Measurements from ENCODE around the gene DHFR.
A peak's percentile ranks its signal among the peaks of the same experiment; 100 is the strongest.
"Not testable (repeated sequence)": the region's sequence is repeated elsewhere in the genome, so short reads cannot be mapped to it uniquely, and the experiment has no call there.

The DHFR gene

DNA sequence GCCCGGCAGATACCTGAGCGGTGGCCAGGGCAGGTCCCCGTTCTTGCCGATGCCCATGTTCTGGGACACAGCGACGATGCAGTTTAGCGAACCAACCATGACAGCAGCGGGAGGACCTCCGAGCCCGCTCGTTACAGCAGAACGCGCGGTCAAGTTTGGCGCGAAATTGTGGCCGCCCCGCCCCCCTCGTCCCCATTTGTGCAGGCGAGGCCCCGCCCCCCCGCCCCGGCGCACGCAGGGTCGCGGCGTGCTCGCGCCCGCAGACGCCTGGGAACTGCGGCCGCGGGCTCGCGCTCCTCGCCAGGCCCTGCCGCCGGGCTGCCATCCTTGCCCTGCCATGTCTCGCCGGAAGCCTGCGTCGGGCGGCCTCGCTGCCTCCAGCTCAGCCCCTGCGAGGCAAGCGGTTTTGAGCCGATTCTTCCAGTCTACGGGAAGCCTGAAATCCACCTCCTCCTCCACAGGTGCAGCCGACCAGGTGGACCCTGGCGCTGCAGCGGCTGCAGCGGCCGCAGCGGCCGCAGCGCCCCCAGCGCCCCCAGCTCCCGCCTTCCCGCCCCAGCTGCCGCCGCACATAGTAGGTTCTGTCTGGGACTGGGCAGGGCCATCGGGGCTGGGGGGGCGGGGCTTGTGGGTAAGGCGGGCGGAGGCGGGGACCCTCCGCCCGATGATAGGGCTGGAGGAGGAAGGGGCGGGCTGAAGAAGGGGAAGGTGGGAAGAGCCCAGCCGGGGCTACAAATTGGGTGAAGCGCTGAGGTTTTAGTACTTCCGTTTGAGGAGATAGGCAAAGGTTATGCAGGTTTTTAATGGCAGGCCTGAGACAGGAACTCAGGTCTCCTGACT lies at the start of gene DHFR, which contains the start of gene MSH3:
DHFR (minus strand) TSS at position 593 of the 840 bp plus-strand sequence; CDS start at position 99, 494 bp downstream.
MSH3 (plus strand) TSS at position 262 of the 840 bp plus-strand sequence; CDS start at position 338, 76 bp downstream.
- H3K27ac ChIP-seq = peak within 1 kb of the TSS; percentile 91
- peak; percentile 40 for DNase-seq (ENCODE audit: low read depth, low spot score)

DNA sequence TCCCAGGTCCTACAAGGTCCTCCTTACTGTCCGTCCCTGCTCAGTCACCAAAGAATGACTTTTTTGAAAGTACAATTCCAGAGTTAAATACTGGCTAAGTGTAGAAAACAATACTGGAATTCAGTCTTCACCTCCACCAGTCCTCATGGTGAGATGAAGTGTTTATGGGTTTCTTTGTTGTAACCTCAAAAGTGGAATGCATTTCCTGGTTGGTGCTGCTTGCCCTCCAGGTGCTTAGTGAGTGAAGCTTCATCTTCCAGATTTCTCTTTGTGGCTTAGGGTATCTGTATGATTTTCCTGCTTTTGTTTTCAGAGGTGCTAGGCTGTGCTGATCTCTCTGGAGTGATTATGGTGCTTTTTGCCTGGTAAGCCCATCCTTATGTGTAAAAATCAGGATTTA lies 49.4 kb upstream of the DHFR start:
- no peak overlapping the region for H3K27ac ChIP-seq
- no peak for DNase-seq (ENCODE audit: low read depth, low spot score)

DNA sequence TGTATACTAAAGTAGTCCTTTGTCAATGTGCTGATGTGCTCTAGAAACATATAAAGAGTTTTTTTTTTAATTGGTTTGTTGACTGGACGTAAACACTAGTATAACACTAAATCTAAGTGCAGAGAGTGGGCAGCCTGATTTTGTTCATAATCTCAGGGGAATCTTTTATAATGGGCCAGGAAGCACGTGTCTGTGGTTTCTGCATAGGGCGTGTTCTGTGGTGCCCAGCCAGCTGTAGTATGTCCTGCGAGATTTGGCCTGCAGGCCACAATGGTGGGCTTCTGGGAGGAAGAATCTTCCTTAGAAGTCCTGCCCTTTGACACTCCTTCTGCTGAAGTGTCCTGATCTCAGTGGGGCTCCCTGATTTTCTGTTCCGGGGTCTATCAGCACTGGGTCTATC lies 49.0 kb upstream of the DHFR start:
- DNase-seq (ENCODE audit: low read depth, low spot score) = no peak
- H3K27ac ChIP-seq = no peak overlapping the region

DNA sequence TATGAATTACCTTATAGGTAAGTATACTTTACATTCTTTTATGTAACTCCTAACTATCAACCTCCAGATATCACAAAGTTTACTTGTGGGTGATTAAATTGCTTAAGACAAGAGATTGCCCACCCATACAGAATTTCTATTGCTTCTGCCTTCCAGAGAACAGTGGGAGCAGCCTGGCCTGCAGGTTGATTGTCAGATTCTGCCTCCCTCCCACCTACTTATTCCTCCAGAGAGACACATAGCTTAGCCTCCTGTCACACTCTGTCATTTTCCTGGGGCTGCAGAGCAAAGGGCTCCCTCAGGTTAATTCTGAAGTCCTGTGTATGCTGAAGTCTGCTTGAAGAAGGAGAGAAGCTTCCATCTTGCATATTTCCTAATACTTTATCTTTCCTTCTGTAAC lies 48.5 kb upstream of the DHFR start:
- no peak for DNase-seq (ENCODE audit: low read depth, low spot score)
- H3K27ac ChIP-seq = no peak overlapping the region

DNA sequence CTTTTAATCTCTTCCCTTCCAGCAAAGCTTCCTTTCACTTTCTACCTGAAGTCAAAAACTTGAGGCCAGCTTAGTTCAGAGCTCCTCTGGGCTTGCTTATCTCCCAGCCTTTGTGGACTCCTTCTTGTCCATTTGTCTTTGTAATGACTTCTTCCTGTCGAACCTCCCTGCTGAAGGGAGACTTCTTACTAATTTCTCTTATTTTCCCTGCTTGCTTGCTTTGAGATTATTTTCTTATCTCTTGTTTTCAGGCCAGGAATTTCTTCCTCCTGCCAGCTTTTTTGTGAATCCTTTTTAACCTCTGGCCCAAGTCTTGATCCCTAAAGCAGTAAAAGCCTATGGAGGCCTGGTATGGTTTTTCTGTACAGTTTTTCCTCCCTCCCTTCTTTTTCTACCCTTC lies 46.8 kb upstream of the DHFR start:
- no peak overlapping the region for H3K27ac ChIP-seq
- no peak for DNase-seq (ENCODE audit: low read depth, low spot score)

DNA sequence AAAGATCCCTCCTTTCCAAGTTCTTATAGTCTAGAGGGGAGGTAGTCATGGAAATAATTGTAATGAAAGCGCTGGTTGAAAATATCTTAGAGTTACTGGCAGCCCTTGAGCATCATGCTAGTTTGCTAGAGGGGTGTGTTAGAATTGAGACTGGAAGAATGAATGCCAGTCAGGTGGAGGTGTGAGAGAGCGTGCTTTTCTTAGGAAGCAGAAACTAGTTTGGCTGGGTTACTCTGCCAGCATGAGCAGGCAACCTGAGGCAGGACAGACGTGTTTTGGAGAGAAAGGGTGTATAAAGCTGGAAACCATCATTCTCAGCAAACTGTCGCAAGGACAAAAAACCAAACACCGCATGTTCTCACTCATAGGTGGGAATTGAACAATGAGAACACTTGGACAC lies 43.6 kb upstream of the DHFR start:
- H3K27ac ChIP-seq = no peak overlapping the region
- no peak for DNase-seq (ENCODE audit: low read depth, low spot score)

DNA sequence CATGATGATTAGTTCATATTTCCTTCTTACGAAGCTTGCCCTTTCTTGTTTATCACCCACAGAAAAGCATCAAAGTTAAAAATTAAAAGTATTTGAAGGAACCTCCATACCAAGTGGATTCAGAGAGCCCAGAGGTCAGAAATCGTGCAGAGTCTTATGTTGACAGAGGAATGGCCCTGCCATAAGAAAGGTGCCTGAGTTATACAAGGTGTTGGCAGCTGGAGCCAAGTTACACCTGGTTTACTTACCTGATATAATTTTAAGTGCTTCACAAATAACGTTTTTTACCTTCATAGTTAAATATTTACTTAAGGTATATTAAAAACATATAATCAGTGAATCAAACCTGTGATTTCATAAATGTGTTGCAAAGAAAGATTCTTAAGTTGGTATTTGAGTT lies 42.3 kb upstream of the DHFR start:
- DNase-seq (ENCODE audit: low read depth, low spot score) = no peak
- no peak overlapping the region for H3K27ac ChIP-seq

DNA sequence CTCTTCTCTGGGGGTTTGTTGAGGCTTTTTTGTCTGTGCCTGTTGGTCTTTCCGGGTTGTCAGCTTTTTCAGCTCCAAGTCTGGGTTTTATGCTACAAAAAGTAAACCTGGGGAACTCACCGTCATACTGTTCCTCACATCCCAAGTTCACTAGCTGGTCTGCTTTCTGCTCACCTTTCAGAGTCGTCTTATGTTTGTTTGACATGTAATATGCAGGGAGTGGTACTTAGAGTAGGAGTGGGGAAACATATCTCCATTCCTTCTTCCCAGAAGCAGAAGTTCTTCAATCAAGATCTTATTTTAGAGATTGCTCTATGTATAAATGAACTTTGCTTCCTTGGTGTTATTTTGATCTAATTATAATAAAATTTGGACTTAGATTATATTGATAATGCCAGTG lies 41.7 kb upstream of the DHFR start:
- H3K27ac ChIP-seq = no peak overlapping the region
- no peak for DNase-seq (ENCODE audit: low read depth, low spot score)

DNA sequence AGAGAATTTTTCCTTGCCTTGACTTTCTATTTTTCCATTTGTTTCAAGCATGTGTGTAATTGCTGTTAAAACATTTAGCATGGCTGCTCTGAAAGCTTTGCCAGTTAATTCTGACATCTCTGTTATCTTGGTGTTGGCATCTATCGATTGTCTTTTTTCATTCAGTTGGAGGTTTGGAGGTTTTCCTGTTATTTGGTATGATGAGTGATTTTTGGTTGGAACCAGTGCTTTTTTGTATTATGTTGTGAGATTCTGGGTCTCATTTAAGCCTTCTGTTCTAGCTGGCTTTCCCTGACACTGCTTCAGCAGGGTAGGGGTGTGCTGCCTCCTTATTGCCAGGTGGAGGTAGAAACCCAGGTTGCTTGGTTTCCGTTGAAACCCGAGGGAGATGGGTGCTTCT lies 40.9 kb upstream of the DHFR start:
- no peak overlapping the region for H3K27ac ChIP-seq
- no peak for DNase-seq (ENCODE audit: low read depth, low spot score)

DNA sequence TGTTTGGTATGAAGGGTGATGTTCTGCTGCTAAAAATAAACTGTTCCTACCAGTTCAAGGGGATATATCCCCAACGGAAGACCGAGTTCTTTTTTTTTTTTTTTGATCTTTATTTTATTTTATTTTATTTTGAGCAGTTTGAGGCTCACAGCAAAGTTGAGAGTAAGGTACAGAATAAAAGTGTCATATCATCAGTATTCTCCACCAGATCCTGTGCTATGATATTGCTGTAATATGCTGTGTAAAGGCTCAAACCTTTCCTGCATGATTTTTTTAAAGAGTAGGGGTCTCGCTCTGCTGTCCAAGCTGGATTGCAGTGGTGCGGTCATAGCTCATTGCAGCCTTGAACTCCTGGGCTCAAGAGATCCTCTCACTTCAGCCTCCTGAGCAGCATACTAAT lies 34.8 kb upstream of the DHFR start:
- no peak overlapping the region for H3K27ac ChIP-seq
- DNase-seq (ENCODE audit: low read depth, low spot score) = no peak

DNA sequence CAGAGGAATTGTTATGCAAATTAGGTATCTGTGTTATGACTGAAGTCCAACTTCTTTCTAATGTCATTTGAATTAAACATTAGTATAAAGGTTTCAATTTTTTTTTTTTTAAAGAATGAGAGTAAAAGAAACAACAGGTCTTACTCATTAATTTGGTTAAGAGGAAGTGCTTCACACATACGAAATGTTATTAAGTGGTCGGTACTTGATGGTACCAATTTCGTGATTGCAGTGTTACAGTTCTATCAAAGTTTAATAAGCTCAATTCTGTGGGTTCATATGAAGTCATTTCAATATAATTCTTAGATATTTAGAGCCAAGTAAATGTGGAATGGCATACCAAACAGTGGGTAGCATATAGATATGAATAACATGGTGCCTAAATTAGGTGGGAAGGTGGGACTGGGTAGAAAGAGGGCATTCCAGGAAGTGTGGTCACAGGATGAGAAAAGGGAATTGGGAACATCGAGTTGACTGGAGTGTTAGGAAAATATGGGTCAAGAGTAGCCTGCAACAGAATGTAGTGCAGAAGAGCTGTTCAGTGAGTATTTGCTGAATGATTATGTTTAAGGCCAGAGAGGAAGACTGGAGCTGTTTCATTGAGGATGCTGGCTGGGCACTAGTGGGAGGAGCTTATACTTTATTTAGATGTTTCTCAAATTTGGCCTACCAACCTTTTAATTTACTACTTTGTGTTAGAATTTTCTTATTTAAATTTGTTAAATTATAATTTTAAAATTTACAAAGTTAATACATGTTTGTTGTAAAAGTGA lies 34.1 kb upstream of the DHFR start:
- DNase-seq (ENCODE audit: low read depth, low spot score) = no peak
- H3K27ac ChIP-seq = no peak overlapping the region

DNA sequence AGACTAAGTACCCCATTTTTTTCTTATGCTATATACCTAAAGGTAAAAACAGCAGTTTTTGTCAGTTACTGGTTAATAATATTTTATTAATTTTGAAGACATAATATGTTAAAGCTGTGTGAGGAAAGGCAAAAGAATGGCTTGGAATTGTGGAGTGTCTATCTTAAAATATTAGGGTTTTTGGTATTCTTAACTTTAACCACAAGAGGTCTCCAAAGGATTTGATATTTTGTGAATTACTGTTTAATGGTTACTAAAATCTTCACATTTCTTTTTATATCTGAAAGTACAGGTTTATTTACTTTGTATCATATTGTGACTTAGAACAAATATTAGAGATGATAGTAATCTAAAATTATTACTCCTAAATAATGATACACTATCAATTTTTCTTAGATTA lies 32.0 kb upstream of the DHFR start:
- H3K27ac ChIP-seq = no peak overlapping the region
- no peak for DNase-seq (ENCODE audit: low read depth, low spot score)

DNA sequence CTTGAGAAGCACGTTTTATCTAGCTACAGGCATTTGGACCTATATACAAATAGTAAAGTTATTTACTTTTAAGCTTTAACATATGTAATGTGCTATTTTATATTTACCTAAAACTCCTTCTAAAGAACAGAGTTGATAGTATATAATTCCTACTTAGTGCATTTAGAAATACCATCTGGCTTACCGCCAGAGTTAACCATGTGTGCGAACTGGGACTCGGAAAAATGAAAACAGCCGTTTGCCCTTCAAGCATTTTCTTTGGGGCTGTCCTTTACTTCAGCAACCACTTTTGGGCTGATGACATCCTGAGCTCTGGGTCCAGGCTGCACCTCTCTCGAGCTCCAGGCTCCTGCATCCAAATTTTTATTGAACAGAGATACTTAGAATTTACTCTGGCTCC lies 21.9 kb upstream of the DHFR start:
- no peak overlapping the region for H3K27ac ChIP-seq
- no peak for DNase-seq (ENCODE audit: low read depth, low spot score)

DNA sequence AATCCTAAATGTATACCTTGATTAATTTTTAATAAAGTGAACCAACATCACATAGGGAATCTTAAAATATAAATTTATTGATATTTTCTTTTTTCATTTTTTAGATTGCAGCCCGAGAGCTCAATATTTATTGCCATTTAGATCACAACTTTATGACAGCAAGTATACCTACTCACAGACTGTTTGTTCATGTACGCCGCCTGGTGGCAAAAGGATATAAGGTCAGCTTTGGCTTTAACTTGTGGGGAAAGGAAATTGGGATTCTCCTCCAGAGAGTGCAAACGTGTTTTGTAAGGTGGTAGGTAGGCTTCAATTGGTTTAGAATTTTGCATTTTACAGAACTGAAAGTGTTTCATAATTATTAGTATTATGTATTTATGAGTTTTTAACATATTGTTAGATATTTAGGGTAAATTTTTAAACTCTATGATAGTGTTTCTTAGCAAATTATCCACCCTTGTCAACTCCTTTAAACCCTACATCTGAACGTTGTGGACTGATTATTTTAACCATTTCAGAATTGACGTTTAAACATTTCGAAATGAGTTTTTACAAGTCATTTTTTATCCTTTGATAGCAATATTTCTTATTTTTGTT lies 17.5 kb upstream of the DHFR start:
- no peak overlapping the region for H3K27ac ChIP-seq
- DNase-seq (ENCODE audit: low read depth, low spot score) = peak; percentile 12

DNA sequence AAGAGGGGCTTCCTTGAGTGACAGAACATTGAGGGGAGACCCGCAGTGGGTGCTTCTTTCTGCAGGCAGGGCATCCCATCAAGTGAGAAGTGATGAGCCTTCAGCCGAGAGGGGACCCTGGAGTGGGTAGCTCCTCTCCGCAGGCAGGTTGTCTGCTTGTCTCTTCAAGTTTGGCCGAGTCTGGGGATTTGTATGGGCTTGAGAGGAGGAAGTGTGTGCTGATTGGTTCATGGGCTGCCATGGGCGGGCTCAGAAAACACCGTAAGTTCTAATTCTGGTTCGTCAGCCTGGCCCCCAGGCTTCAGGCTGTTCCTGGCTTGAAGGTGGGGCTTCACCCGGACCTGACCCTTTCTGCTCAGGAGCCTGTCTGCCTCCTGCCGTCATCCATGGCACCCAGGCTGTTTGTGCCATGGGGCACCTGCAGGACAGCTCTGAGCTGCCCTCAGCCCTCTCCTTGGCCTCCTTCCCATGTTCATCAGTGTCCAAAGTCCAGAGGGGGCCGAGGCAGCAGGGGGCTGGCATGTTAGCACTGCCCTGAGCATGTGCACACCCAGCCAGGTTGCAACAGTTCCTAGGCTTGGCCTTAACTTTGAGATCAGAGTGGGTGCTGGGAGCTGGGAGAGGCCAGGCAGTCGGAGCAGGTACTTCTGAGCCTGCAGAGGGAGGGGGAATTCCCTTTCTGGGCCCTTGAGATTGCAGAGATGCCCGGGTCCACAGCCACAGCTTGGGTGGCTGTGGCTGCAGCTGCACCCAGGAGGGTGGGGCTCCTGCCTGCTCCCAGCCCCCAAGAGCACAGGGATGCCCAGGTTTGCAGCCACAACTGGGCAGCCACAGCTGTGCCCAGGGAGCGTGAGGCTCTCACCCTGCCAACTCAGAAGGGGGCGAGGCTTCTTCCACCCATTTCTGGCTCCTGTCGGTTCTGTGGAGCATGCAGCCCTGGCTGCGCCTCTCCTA lies 13.5 kb upstream of the DHFR start:
- DNase-seq (ENCODE audit: low read depth, low spot score) = no peak
- H3K27ac ChIP-seq = no peak overlapping the region

DNA sequence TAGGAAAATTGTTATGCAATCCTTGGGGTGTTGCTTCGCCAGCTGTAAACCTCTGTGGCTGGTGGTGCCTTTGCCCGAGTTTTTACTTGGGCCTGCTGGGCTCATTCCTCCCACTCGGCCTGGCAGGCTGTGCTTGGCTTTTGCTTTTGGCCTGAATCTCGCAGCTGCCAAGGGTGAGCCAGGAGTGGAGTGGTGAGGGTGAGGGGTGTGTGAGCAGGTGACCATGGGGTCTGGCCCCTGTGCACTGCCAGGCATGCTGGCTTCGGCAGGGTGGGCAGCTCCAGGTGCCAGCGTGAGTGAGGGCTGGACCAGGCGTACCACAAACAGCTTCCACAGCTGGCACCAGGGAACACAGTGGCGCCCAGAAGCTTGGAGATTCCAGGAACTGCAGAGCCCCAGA lies 12.6 kb upstream of the DHFR start:
- H3K27ac ChIP-seq = no peak overlapping the region
- DNase-seq (ENCODE audit: low read depth, low spot score) = no peak

DNA sequence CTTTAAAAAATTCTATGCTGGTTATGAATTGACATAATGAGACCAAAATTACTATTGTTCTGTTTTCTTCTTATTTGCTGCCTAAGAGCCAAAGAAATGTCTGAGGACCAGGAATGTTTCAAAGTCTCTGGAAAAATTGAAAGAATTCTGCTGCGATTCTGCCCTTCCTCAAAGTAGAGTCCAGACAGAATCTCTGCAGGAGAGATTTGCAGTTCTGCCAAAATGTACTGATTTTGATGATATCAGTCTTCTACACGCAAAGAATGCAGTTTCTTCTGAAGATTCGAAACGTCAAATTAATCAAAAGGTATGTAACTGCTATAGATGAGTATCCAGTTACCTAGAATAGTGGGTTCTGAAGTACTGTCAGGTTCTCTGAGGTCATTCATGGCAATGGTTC lies 10.3 kb upstream of the DHFR start:
- H3K27ac ChIP-seq = no peak overlapping the region
- DNase-seq (ENCODE audit: low read depth, low spot score) = no peak

DNA sequence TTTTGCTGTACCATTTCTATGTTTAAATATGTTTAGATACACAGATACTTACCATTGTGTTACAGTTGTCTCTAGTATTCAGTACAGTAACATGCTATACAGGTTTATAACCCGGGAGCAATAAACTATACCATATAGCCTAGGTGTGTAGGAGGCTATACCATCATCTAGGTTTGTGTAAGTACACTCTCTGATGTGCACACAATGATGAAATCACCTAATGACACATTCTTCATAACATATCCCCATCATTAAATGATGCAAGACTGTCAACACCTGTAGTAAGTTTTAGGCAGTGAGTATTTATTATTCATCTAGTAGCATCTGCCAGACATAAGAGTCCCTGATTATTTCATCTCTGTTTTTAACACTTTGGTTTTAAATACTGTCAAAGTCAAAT lies 7.3 kb upstream of the DHFR start:
- peak overlapping the region; percentile 76 for H3K27ac ChIP-seq
- DNase-seq (ENCODE audit: low read depth, low spot score) = no peak

DNA sequence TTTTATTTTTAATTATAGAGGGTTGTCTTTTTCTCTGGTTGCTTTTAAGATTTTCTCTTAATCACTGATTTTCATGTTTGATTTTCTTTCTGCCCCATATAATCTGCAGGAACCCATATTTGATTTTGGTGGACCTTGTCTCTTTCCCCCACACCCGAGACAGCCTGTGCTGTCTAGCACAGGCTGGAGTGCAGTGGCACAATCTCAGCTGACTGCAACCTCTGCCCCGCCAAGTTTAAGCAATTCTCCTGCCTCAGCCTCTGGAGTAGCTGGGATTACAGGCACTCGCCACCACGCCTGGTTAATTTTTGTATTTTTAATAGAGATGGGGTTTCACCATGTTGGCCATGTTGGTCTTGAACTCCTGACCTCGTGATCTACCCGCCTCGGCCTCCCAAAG lies 5.9 kb upstream of the DHFR start:
- not testable (repeated sequence) for DNase-seq (ENCODE audit: low read depth, low spot score)
- peak overlapping the region; percentile 76 for H3K27ac ChIP-seq

DNA sequence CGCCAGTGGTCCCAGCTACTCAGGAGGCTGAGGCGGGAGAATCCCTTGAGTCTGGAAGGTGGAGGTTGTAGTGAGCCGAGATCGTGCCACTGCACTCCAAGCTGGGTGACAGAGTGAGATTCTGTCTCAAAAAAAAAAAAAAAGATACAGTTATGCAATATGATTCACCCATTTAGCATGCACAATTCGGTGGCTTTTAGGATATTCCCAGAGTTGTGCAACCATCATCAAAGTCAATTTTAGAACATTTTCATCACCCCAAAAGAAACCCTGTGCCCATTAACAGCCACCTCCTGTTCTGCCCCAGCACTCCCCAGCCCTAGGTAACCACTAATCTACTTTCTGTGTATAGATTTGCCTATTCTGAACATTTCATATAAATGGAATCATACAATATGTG lies 4.3 kb upstream of the DHFR start:
- no peak for DNase-seq (ENCODE audit: low read depth, low spot score)

More for the DNA sequence above, 4.3 kb upstream of the DHFR start:
- peak overlapping the region; percentile 3 for H3K27ac ChIP-seq

All from epithelial cell of prostate (primary cell).